Ovary (tissue), 9 donors: ENCODE data around the gene MAJIN. TPM values are rescaled to one million over a fixed set of nuclear protein-coding genes. Genes with fewer than 3 reads are reported as not detected.

Experiments
- DNase-seq, 5 donors: peaks; one replicate each; pipeline ENCODE4 v3.0.0-alpha.2; 2019 to 2020
- H3K27ac ChIP-seq, 2 donors: fragments of 200-600 bp; one replicate each; pipeline versions ENCODE4 v1.5.1 to v1.8.0; 2019 to 2022
- H3K27me3 ChIP-seq: fragments of 200-600 bp; one replicate; pipeline ENCODE4 v1.8.0; 2022
- H3K36me3 ChIP-seq: fragments of 200-600 bp; sonication (generic); one replicate; pipeline ENCODE4 v1.5.1; 2019
- H3K4me1 ChIP-seq: one replicate; pipeline ENCODE4 v1.8.1; 2013; ENCODE audit warnings: mild to moderate bottlenecking, moderate library complexity; ENCODE audit not compliant: insufficient read depth
- H3K4me3 ChIP-seq: fragments of 200-600 bp; sonication (generic); one replicate; pipeline ENCODE4 v1.5.1; 2017
- H3K9me3 ChIP-seq, 2 donors: fragments of 200-600 bp in 1 of 2; sonication (generic) in 1 of 2; one replicate each; pipeline versions ENCODE4 v1.5.1 to v1.8.1; 2013 to 2019; ENCODE audit warnings: mild to moderate bottlenecking in 1 of 2, moderate library complexity in 1 of 2
- CTCF ChIP-seq, 3 donors: fragments of 450-650 bp in 2 of 3; fragments of 200-600 bp in 1 of 3; IDR thresholded peaks; one replicate each; pipeline versions ENCODE4 v1.5.1 to v1.8.0; 2016 to 2022; ENCODE audit warnings: antibody characterized with exemption in 3 of 3, mild to moderate bottlenecking in 1 of 3
- EP300 ChIP-seq: sonication (generic); formaldehyde crosslinking; IDR thresholded peaks from one replicate; pipeline ENCODE4 v1.6.1; 2017; ENCODE audit warnings: antibody characterized with exemption
- POLR2A ChIP-seq: fragments of 450-650 bp; IDR thresholded peaks from one replicate; pipeline ENCODE4 v1.6.1; 2017; ENCODE audit warnings: antibody characterized with exemption, mild to moderate bottlenecking, moderate library complexity
- WGBS, 3 donors: extraction: QIAGEN DNeasy Blood & Tissue Kit in 1 of 3; methylation state at CpG; one replicate each; pipeline versions ENCODE4 v1.1.5 to v1.1.7; 2013 to 2017; 5-methylcytosine and 5-hydroxymethylcytosine counted together
- intact Hi-C, 4 donors: fragments of 100-400 bp; cut with DNase I; formaldehyde crosslinking; loops; one replicate each; pipeline versions ENCODE4 v1.11.0 to v1.15.1; 2022 to 2023
- polyA plus RNA-seq, 2 donors: library from polyadenylated mRNA; stranded (reverse); fragments of 200-250 nt in 1 of 2; fragments of 350-450 nt in 1 of 2; fragmentation: Illumina TruSeq in 1 of 2; extraction: RNeasy Lipid Tissue Mini Kit (QIAGEN cat#74804) in 1 of 2; gene quantifications; one replicate each; pipeline ENCODE4 v1.2.3, GENCODE V29; 2013 to 2014
- total RNA-seq, 7 donors: library from RNA; depleted of rRNA in 2 of 7; stranded (reverse); fragments of >200 nt in 2 of 7; fragmentation: NEBNext Ultra II Directional in 3 of 7; extraction: Animal tissue kit (Norgen Biotek cat#: 25700) in 3 of 7; gene quantifications; one replicate each; pipeline versions ENCODE4 v1.1.0 to v1.2.4, GENCODE V29; 2016 to 2023
- donor health status: DM: no; HTN: no; CAD: no; lungs with moderate emphysema.
- donor health status: DM: no; HTN: no; CAD: no.
- donor health status: Bipolar disorder and iron deficiency.
- donor health status: DM: yes; HTN: yes; CAD: no.
- donor health status: DM: no; HTN: no; CAD: no.
- donor health status: DM: yes; HTN: yes; CAD: no.

MAJIN gene
- total and polyA plus RNA-seq, 9 donors, result 0.46 TPM; not detected in 8

DNA sequence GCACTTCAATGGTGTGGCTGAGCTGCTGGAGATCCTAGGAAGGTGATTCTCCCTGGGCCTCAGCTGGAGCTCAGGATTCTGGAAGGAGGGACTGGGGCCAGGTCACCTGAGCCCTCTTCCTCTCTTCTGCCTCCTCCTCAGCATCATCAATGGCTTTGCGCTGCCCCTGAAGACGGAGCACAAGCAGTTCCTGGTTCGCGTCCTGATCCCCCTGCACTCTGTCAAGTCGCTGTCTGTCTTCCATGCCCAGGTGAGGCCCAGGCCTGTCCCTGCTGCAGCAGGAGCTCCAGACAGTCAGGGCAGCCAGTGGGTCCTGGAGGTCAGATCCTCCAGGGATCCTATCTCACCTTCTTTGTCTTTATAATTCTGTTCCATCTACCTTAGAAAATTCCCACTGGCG, 41.6 kb downstream of the MAJIN start:
- H3K9me3 ChIP-seq, result no peaks in the 10 kb centered on the region
- TF ChIP-seq EP300 (no peak), CTCF (IDR thresholded peaks at IDR 0.05) (no peak), POLR2A (no peak)
- 90 to 95% (median 94%) methylated on average over 6 of the region's 6 CpGs for WGBS, 3 donors
- no peaks in the 10 kb centered on the region for H3K36me3 ChIP-seq
- no peak overlapping the region for H3K4me3 ChIP-seq
- no peak overlapping the region for H3K27ac ChIP-seq
- H3K27me3 ChIP-seq, result no peaks in the 10 kb centered on the region
- H3K4me1 ChIP-seq, result no peaks in the 10 kb centered on the region
- intact Hi-C loops, result loop anchor here in 1 of 4 donors (10.0 kb wide), 1 partner anchor 54 kb away; no protein-coding TSS in a partner anchor
- no peak for DNase-seq

GRCh38 chr11:64929625-64930024, 42.3 kb downstream of the MAJIN start:
- DNase-seq, result no peak
- no peaks in the 10 kb centered on the region for H3K4me1 ChIP-seq
- H3K9me3 ChIP-seq, result no peaks in the 10 kb centered on the region
- intact Hi-C loops, result loop anchor here in 1 of 4 donors (10.0 kb wide), 1 partner anchor 55 kb away; no protein-coding TSS in a partner anchor
- H3K36me3 ChIP-seq, result no peaks in the 10 kb centered on the region
- H3K27ac ChIP-seq, result no peak overlapping the region
- no peak for TF ChIP-seq CTCF (IDR thresholded peaks at IDR 0.05)
- TF ChIP-seq EP300, result no peak
- no peak for TF ChIP-seq POLR2A
- WGBS, 3 donors, result 92 to 94% (median 92%) methylated on average over 7 of the region's 7 CpGs
- H3K4me3 ChIP-seq, result no peak overlapping the region
- H3K27me3 ChIP-seq, result no peaks in the 10 kb centered on the region

- intact Hi-C loops, result no loop called here
- Histone ChIP-seq H3K9me3 (no peaks in the 10 kb centered on the region), H3K36me3 (no peaks in the 10 kb centered on the region), H3K27ac (no peak overlapping the region), H3K4me1 (no peaks in the 10 kb centered on the region), H3K27me3 (no peaks in the 10 kb centered on the region), H3K4me3 (no peak overlapping the region)
- no peak for DNase-seq
- WGBS, 3 donors, result 97 to 98% (median 97%) methylated on average over 2 of the region's 2 CpGs
- no peak for TF ChIP-seq CTCF (IDR thresholded peaks at IDR 0.05)
Observed at GRCh38 chr11:64928957-64929356, 43.0 kb downstream of the MAJIN start.

GRCh38 chr11:64926689-64927088, 45.2 kb downstream of the MAJIN start:
- DNase-seq, result peak in 2 of 5 donors; percentile 35 to 43
- no peaks in the 10 kb centered on the region for H3K9me3 ChIP-seq
- H3K27ac ChIP-seq, result no peak overlapping the region
- TF ChIP-seq POLR2A, result no peak
- no peak for TF ChIP-seq CTCF (IDR thresholded peaks at IDR 0.05)
- no peak for TF ChIP-seq EP300
- WGBS, 3 donors, result 84 to 87% (median 86%) methylated on average over 22 of the region's 22 CpGs
- H3K4me1 ChIP-seq, result no peaks in the 10 kb centered on the region
- H3K36me3 ChIP-seq, result no peaks in the 10 kb centered on the region
- H3K27me3 ChIP-seq, result no peaks in the 10 kb centered on the region
- intact Hi-C loops, result no loop called here
- no peak overlapping the region for H3K4me3 ChIP-seq
